Stimulated activated CD4-positive, alpha-beta T cell treated with anti-CD3 and anti-CD28 coated beads, Interleukin-4, amount 100 ng/mL, for 1 hour (primary cell): ENCODE results near the gene FGF9.

ENCODE experiments used
- DNase-seq: peaks from one replicate; pipeline ENCODE4 v3.0.0-alpha.2; 2020

The FGF9 gene

GRCh38 chr13:21719463-21719862 lies 48.6 kb downstream of the FGF9 start:
- no peak for DNase-seq

- no peak for DNase-seq
Observed at GRCh38 chr13:21723807-21724505, 53.1 kb downstream of the FGF9 start.

- DNase-seq, result no peak
Observed at GRCh38 chr13:21730186-21730880, 59.5 kb downstream of the FGF9 start.

- DNase-seq, result no peak
Observed at GRCh38 chr13:21733475-21734263, 62.8 kb downstream of the FGF9 start.

GRCh38 chr13:21734961-21735360 lies 64.1 kb downstream of the FGF9 start:
- DNase-seq, result no peak

- no peak for DNase-seq
Observed at GRCh38 chr13:21735701-21736401, 65.0 kb downstream of the FGF9 start.

- DNase-seq, result no peak
Observed at GRCh38 chr13:21736926-21737325, 66.1 kb downstream of the FGF9 start.

- no peak for DNase-seq
Observed at GRCh38 chr13:21738630-21739029, 67.8 kb downstream of the FGF9 start.

- no peak for DNase-seq
Observed at GRCh38 chr13:21739771-21740170, 68.9 kb downstream of the FGF9 start.

GRCh38 chr13:21741396-21741979 lies 70.6 kb downstream of the FGF9 start:
- DNase-seq, result no peak

GRCh38 chr13:21742096-21742495 lies 71.2 kb downstream of the FGF9 start:
- no peak for DNase-seq

- no peak for DNase-seq
Observed at GRCh38 chr13:21744149-21744548, 73.3 kb downstream of the FGF9 start.

- DNase-seq, result no peak
Observed at GRCh38 chr13:21745307-21745706, 74.4 kb downstream of the FGF9 start.

GRCh38 chr13:21747456-21747855 lies 76.6 kb downstream of the FGF9 start:
- DNase-seq, result no peak

- DNase-seq, result no peak
Observed at GRCh38 chr13:21748166-21748565, 77.3 kb downstream of the FGF9 start.

GRCh38 chr13:21749410-21749809 lies 78.5 kb downstream of the FGF9 start:
- DNase-seq, result no peak

GRCh38 chr13:21752501-21752900 lies 81.6 kb downstream of the FGF9 start:
- DNase-seq, result no peak

- DNase-seq, result no peak
Observed at GRCh38 chr13:21753117-21753729, 82.3 kb downstream of the FGF9 start.
